ENCODE data around the gene CACNA1D.
"Not testable (repeated sequence)": the region's sequence is repeated elsewhere in the genome, so short reads cannot be mapped to it uniquely, and the experiment has no call there.

Gene CACNA1D

DNA sequence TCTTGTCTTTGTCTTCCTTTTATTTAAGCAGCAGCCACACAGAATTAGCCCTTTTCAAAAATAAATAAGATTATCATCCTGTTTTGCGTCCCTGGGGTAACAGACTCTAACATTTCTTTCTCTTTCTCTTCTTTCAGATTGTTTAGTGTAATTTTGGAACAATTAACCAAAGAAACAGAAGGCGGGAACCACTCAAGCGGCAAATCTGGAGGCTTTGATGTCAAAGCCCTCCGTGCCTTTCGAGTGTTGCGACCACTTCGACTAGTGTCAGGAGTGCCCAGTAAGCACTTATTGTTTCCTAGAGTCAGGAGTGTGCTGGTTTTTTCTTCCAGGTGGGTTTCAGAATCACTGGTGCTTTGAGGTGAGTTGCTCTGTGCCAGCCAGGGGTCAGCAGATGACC is 165.6 kb downstream of the CACNA1D start:
- no peak for DNase-seq

GRCh38 chr3:53661480-53661879 is 167.1 kb downstream of the CACNA1D start:
- DNase-seq = no peak

GRCh38 chr3:53664812-53665211 is 170.4 kb downstream of the CACNA1D start:
- not testable (repeated sequence) for DNase-seq

DNA sequence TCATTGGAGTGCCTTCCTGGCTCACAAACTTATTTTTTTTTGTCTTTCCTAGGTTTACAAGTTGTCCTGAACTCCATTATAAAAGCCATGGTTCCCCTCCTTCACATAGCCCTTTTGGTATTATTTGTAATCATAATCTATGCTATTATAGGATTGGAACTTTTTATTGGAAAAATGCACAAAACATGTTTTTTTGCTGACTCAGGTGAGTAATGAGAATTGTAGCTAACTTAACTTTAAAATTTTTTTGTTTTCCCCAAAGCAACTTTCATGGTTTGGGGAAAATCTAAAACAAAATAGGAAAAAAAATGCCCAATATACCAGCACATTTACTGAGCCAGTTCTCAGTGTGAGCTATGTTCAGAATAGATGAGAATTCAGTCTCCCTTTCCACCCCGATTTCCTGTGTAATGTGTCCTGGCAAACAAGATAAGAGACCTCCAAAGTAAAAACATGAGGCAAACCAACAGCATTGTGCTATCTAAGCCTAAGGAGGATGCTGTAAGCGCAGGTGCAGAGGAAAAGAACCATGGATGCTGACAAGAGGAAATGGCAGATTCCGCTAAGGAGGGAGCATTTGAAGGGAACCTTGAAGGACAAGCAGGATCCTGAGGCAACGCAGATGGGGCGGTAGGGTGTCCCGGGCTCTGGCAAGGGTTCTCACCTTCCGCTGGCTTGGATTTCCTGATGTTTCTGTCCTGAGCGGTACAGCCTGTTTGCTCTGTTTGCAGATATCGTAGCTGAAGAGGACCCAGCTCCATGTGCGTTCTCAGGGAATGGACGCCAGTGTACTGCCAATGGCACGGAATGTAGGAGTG is 171.4 kb downstream of the CACNA1D start:
- DNase-seq = no peak

DNA sequence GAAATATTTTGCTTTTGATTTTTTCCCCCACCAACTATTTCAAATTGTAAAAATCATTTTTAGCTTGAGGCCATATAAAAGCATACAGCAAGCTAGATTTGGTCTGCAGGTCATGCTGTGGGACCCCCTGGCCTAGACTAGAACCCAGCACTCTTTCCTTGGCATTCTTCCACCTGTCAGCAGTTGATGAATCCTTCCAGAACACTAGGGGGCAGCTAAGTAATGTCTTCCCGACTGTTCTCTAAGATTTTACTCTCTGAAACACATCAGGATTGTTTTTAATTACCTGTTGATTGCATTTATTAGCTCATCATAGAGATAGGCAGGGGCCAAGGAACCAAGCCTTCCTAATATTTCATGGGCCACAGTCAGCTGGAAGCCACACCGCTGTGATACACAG is 174.5 kb downstream of the CACNA1D start:
- DNase-seq = peak; percentile 22

DNA sequence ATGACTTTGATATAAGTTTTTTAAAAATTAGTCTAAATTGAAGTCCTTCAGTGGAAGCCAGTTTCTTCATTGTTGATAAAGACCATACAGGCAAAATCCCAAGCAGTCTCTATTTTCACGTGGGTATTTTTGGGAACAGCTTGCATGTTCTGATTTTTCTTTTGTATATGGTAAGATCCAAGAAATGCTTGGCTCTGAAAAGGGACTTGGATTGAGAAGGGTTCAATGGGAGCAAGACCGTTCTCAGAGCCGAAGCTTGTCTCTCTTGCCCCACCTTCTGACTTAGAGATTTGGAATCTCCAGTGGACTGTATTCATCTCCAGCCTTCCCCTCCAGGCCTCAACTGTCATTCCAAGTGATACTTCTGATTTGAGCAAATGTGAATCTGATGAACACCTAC is 176.3 kb downstream of the CACNA1D start:
- DNase-seq = no peak

DNA sequence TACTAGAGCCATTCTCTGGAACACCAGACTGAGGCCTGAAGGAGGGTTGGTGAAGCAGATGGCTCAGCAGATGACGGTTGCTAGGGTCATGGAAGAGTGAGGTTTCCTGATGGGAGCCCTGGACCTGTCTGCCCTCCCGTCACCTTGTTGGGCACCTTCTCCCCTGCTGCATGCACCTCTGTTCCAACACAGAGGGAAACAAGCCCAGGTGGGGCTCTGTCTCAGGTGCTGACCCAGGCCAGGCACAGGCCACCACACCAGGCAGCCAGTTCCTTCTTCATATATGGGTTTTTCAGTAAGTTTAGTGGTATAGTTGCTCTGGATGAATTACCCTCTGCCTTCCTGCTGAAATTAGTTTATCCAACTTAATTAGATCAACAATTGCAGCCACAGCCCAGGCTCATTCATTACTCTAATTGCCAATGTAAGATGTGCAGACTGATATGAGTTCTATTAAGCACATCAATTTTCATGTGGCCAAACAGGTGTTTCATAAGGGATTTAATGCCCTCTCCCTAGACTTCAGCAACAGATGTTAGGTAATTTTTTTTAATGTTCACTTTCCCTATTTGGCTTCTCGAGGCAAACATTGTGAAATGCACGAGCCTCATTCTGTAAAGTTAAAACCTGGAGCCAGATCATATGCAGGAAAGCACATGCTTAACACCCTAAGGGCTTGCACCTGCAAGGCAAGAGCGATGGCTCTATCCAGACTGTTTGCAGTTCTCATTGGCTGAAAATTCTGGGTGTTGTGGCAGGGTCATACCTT is 177.0 kb downstream of the CACNA1D start:
- DNase-seq = no peak

- no peak for DNase-seq
Observed at GRCh38 chr3:53671961-53672299, 177.5 kb downstream of the CACNA1D start.

- no peak for DNase-seq
Observed at GRCh38 chr3:53672981-53673380, 178.6 kb downstream of the CACNA1D start.

DNA sequence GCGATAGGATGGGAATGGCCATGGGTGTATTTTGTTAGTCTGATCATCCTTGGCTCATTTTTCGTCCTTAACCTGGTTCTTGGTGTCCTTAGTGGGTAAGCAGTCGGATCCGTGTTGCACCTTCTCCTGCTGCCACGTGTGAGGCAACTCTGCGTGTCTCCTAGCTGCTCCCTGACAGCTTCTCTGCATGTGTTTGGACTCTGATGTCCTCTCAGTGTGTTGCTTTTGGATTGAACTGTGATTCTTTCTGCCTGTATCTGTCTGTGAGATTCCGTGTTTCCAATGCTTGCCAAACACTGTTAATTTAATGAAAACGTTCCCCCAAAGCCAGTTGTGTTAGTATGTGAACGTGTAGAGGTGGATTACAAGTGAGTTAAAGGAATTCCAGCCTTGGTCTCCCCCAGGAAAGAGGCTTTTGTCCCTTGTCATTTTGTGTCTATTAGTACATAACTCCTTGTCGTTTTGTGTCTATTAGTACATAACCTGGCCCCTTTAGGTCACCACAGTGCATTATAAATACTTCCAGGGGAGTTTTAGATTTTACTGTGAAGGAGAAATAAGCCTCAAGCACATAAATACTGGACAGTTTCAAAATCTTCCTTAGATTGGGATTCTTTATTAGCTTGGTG is 179.4 kb downstream of the CACNA1D start:
- DNase-seq = no peak

GRCh38 chr3:53674582-53674981 is 180.2 kb downstream of the CACNA1D start:
- DNase-seq = no peak

GRCh38 chr3:53675022-53675697 is 180.7 kb downstream of the CACNA1D start:
- no peak for DNase-seq

- no peak for DNase-seq
Observed at GRCh38 chr3:53675942-53676341, 181.5 kb downstream of the CACNA1D start.

- no peak for DNase-seq
Observed at GRCh38 chr3:53677413-53677812, 183.0 kb downstream of the CACNA1D start.

DNA sequence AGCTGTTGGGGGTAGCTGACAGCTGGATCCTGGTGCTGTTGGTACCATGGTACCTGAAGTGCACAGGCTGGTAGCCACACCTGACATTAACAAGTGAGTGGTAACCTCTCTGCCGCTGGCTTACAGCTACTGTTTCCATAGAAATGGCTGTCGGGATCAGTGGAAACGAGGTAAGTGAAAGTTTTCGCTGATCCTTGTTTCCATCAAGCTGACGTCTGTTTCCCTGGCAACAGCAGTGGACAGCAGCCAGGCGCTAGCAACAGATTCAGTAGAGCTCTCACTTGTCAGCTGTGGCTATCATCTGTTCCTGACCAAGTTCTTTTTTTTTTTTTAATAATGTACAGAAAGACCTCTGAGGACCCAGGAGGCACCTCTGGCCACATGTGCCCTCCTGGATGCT is 185.6 kb downstream of the CACNA1D start:
- DNase-seq = no peak

- no peak for DNase-seq
Observed at GRCh38 chr3:53682807-53683206, 188.4 kb downstream of the CACNA1D start.

- no peak for DNase-seq
Observed at GRCh38 chr3:53688066-53688465, 193.7 kb downstream of the CACNA1D start.

DNA sequence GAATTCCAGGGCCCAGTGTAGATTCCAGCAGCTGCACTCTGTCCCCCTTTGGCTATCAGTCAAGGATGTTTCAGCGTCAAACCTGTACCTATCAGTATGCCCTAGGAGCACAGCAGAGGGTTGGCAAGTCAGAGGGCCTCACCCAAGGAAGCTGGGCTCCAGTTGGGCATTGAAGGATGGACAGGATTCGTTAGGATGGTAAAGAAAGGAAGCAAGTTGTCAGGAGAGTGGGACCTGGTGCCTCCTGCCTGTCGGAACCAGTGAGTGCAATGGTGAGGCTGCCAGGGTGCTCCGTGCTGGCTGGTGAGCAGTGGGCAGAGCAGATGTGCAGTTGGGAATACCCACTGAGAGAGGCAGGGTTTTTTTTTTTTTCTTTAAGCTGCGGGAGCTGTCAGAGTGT is 194.6 kb downstream of the CACNA1D start:
- no peak for DNase-seq

- no peak for DNase-seq
Observed at GRCh38 chr3:53689681-53690080, 195.3 kb downstream of the CACNA1D start.

GRCh38 chr3:53690521-53690920 is 196.1 kb downstream of the CACNA1D start:
- no peak for DNase-seq

DNA sequence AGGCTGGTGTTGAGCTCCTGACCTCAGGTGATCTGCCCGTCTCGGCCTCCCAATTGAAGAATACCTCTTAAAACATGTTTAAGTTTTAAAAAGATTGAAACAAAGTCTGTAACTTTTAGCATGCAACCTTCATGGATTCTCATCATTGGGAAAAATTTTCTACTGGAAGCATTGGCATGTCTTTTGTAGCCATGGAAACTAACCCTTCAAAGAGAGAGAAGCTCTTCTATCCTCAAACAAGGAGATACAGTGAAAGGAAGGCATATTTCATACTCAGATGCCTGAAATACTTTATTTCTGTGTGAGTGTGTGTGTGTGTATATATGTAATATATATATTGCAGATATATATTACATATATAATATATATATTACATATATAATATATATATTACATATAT is 196.9 kb downstream of the CACNA1D start:
- no peak for DNase-seq

DNA sequence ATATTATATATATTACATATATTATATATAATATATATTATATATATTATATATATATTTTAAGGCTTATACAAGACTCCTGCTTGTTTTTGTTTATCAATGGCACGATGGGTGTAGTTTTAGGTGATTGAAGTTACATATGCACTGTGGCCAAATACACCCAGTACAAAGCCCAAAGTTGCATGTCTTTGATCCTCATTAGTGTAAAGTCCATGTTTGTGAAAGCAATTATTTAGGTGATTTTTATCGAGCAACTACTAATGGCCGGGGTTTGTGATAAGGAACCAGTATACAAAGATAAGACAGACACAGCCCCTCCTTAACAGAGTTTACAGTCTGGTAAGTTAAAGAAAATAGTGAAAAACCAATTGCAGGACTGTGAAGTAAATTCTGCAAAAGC is 197.5 kb downstream of the CACNA1D start:
- no peak for DNase-seq

GRCh38 chr3:53693451-53693850 is 199.0 kb downstream of the CACNA1D start:
- no peak for DNase-seq

All from fibroblast of skin of scalp (primary cell).